GM21619 (cell line): ENCODE measurements around the gene GLRX2.
"Not testable (repeated sequence)": the region's sequence is repeated elsewhere in the genome, so short reads cannot be mapped to it uniquely, and the experiment has no call there.

Source experiments
- ATAC-seq: cut with Tn5 transposase; IDR thresholded peaks from one replicate; pipeline ENCODE4 v1.9.1; 2021; ENCODE audit not compliant: unreplicated experiment

Gene GLRX2, protein sequence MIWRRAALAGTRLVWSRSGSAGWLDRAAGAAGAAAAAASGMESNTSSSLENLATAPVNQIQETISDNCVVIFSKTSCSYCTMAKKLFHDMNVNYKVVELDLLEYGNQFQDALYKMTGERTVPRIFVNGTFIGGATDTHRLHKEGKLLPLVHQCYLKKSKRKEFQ

DNA sequence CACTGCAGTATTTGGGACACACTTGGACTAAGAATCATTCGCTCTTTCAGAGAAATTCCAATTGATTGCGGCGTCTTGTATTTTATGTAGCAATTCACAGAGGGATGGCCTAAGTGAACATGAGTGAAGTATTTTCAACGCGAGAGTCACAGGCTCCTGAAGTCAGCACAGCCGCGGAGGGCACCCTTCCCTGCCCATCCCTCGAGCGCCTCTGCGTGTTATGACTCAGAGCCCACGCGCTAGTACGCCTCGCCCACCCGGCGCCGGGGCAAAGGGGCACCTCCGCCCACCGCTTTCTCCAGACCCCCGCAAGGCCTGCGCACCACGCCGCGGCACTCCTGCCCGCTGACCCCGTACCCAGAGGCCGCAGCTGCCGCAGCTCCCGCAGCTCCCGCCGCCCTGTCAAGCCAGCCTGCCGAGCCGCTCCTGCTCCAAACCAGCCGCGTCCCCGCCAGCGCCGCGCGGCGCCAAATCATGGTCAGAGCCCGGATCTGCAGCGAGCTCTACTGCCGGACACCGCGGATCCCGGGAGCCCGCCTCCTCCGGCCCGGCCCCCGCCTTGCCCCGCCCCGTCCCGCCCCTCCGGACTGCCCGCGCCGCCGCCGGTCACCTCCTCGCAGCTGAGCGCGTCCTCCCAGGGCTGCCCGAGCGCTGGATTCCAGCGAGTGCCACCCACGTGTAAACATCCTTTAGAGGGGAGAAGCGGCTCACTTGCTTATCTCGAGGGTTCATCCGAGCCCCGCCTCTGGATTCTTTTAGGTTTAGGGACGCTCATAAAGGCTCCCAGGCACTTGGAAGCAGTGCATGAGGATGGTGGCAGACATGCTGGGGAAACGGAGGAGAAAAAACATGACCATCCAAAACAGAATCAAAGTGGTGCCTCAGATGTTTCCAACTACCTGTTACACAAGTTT is at the start of gene GLRX2:
TSS of gene GLRX2 (minus strand) at position 508 of the 914 bp plus-strand sequence. CDS start at position 476, 32 bp downstream.
- ATAC-seq = peak; percentile 90

DNA sequence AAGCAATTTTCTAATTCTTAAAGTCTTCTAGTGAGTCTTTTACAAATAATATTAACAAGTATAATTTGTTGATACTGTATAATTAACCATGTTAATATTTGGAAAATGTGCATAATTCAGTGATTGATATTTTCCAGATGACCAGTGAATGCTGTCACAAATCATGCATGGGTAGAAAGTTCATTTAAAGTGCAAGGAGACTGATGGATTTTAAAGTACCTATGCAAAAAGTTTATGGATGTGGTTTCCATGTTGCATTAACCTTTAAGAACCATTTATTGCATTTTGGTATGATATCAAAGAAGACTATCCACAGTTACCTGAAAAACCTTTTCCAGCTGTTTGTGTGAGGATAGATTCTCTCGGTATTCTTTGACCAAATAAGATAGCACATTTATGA is 39.8 kb upstream of the GLRX2 start:
- no peak for ATAC-seq

DNA sequence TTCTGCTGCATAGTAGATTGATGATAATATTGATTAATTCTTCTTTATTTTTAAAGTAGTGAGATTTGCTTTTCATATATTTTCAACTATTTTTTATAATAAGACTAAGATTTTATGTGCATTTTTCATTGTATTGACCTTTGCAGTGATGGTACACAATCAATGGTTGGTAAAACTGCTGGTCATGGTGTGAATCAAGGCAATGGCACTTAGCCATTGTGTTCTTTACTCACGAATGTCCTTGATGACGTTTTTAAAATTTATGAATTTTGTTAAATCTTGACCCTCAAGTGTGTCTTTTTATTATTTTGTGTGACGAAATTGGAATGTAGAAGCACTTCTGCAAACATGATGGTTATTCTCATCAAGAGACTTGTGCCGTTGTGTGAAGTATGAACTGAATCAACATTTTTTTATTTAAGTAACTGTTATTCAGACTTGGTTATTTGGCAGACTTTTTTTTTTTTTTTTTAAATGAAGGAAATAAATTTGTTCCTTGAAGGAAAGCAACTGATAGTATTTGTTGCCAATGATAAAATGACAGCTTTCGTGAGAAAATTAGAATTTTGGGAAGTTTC is 39.2 kb upstream of the GLRX2 start:
- ATAC-seq = no peak

DNA sequence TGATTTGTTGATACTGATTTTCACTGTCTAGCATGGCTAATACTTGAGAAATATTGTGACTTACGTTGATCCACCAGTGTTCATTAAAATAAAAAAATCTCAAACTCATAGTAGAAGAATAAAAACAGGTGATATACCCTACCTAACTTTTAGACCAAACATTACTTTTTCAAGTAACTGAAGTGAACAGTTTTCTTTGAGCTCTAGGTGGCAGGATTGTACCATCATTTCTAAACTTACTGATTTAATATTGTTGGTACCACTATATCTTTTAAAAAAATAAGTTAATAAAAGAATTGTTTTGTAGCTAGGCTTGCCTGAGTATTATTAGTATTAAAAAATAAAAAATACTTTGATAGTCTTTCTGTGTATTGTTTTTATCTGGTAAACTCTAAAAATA is 38.1 kb upstream of the GLRX2 start:
- ATAC-seq = no peak

GRCh38 chr1:193142409-193142808 is 37.2 kb upstream of the GLRX2 start:
- ATAC-seq = no peak

GRCh38 chr1:193141804-193142203 is 36.6 kb upstream of the GLRX2 start:
- no peak for ATAC-seq

GRCh38 chr1:193140254-193140653 is 35.0 kb upstream of the GLRX2 start:
- ATAC-seq = no peak

DNA sequence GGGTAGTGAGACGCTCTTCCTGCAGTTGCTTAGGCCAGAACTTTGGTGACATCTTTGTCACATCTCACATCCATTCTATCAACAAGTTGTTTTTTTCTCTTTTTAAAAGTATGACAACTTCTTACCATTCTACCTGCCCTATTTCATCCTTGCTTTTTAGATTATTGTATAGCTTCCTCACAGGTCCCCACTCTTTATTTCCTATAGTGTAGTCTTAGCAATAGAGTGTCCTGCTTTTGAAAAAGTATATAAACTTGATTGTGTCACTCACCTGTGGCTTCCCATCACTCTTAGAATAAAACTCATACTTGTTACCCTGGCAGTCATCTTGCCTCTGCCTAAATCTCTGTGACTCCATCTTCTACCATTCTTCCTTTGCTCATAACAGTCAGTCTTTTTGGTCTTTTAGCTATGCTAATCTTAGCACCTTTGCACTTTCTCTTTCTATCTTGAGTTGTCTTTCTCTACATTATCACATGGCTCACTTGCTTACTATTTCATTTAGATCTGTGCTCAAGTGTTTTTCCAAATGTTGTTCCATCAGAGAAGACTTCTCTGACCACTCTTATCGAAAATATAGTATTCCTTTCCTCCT is 26.1 kb upstream of the GLRX2 start:
- ATAC-seq = peak; percentile 57

GRCh38 chr1:193125369-193125768 is 20.2 kb upstream of the GLRX2 start:
- ATAC-seq = no peak

DNA sequence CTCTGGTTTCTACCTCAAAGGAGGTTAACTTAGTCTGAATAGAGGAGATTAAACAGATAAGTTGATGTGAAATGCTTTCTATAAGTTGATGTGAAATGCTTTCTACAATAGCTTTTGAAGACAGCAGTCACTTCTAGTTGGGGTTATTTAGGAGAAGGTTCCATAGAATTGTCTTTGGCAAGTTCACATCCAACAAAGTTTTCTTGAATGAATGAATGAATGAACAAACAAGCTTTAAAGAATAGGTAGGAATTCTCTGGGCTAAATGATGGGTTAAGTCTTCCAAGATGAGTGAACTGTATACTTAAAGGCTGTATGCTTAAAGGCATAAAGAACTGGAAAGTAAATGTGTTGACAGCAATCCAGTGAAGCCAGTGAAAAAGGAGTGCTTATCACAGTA is 18.5 kb upstream of the GLRX2 start:
- no peak for ATAC-seq

GRCh38 chr1:193121616-193122593 is 16.7 kb upstream of the GLRX2 start, which contains the start of gene CDC73:
TSS of gene CDC73 (plus strand) at chr1:193122031. CDS start at chr1:193122201, 170 bp downstream.
- peak; percentile 89 for ATAC-seq

DNA sequence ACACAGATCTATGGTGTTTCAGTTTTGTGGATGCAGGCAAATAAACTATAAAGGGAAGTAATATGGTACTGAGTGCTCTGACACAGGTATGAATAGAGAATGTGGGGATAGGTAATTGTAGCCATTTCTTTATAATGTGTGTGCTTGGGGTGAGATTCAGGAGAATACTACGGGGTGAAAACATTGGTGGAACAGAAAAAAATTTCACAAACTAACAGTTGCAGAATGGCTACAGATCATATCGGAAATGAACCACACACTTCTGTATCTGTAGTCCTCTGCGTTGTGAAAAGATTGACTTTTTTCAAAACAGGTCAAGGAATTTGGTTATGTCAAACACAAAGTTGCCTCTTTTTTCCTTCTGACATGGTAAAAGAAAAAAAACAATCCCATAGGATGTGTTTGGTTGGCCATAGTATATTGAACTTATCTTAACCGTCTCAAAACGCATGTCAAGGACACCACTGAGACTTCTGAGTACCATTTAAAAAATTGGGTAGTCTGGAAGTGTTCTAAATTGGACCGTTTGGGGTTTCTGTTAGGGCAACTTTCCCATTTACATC is 15.5 kb upstream of the GLRX2 start:
- ATAC-seq = no peak

DNA sequence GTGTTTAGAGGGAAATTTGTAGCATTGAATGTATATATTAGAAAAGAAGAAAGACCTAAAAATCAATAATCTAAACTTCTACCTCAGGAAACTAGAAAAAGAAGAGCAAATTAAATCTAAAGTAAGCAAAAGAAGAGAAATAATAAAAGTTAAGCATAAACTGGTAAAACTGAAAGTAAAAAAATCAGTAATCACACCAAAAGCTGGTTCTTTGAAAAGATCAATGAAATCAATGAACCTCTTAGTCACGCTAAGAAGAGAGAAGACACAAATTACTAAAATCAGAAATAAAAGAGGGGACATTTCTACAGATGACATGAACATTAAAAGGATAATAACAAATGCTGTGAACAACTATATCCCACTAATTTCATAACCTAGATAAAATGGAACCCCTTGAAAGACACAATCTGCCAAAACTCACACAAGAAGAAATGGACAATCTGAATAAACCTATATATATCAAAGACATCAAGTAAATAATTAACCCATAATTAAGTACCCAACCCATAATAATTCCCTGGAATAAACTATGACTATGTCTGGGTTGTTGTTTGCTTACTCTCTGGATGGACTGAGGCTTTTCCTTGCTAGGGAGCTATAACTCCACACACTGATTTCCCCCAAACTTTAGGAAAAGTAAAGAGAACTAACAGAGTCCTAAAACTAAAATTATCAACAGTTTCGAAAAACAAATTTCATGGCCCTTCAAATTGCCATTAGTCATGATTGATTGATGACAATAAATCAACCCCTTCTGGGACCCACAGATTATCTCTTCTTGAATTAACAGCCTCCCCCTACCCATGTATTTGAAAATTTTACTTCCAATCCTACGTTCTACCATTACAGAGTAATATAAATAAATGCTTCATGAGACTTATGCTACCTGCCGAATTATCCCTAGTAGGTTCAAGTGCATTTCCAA is 13.9 kb upstream of the GLRX2 start:
- ATAC-seq = no peak

GRCh38 chr1:193118194-193118593 is 13.0 kb upstream of the GLRX2 start:
- ATAC-seq = no peak

GRCh38 chr1:193117167-193117566 is 12.0 kb upstream of the GLRX2 start:
- ATAC-seq = not testable (repeated sequence)

- ATAC-seq = no peak
Observed at GRCh38 chr1:193115629-193116227, 10.5 kb upstream of the GLRX2 start.

DNA sequence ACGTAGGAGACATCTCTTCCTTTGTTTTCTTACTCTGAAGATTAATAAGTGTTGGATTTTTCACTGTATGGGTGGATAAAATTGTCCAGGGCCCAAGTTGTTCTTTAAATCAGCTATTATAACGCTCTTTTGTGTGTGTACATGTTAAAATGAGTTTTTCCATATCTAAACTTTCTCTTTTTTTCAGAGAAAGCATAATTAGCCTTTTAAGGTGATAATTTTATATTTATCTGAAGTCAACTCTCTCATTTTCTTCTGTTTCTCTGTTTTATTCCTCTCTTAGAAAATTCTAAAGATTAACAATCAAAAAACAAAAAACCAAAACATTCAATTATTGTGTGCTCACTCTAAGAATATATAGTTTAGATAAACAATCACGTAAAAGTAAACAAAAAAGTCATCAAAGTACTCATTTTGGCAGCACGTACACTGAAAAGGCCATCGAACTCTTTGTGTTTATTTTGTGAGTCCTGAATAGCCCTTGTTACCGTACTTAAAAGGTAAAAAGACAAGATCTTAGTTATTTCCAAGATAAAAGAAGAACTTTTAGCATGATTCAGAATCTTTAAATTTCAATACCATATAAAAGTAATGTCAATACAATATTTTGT is 9.4 kb upstream of the GLRX2 start:
- no peak for ATAC-seq

DNA sequence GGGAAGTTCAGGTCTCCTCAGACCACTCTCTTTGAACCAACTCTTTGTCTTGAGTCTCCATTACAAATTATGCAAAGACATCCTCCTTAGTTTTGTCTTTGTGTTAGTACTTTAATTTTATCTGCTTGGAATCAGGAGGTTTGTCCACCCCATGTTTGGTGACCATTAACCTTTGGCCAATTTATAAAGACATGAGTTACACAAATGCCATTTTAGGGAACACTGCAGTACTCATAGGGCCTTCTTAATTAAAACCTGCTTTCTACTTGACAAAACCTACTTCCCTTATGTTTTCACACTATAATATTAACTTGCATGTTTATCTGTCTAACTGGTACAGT is 8.7 kb upstream of the GLRX2 start:
- no peak for ATAC-seq
